ENCODE measurements around the gene BUB3. TPM values are rescaled to one million over a fixed set of nuclear protein-coding genes. Genes with fewer than 3 reads are reported as not detected.

Gene BUB3
- polyA plus RNA-seq, 2 of the 4 experiments (the other 2 are of a cell fraction) = 216 to 229 TPM

DNA sequence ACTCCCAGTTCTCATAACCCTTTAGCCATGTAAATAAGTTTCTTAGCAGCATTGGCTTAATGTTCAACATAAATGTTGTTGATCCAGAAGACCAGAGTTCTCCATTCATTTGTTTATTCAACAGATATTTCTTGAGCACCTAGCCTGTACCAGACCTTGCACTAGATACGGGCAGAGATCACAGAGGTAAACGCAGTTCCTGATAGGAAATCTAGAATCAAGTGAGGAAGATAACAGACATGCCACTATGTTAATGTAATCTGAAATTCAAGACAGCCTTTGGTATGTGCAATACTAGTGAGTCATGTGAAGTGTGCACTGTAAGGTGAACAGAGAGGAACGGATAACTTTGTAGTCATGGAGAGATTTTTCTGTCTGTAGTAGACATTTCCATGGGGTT lies 3.0 kb downstream of the BUB3 start:
- Histone ChIP-seq H3K4me3 (peak overlapping the region; percentile 19; the same call in 1 of the 3 replicates), H3K9me3 (no peaks in the 10 kb centered on the region), H3K4me1 (peaks cover 45% of the 10 kb centered on the region), H3K4me2 (peak overlapping the region; percentile 80), H3K27ac (no peak overlapping the region)
- WGBS (ENCODE audit: missing lambda C conversion rate) = 53% methylated on average over 3 of the region's 3 CpGs
- ChIA-PET POLR2A (no interaction called here), CTCF (interaction anchor here (1.0 to 1.2 kb wide), 2 partner anchors 24 to 224 kb away, joined by 3 to 4 read pairs; no protein-coding TSS in a partner anchor)
- FAIRE-seq = no peak
- no peak for ATAC-seq
- TF ChIP-seq HOXB13 (CRISPR knock-in tag; IDR thresholded peaks at IDR 0.05; ENCODE audit: low read depth) = no peak
- TF ChIP-seq MAX (IDR thresholded peaks at IDR 0.05) = no peak
- peak in 1 of 2 experiments; percentile 32; a peak in 1 of 4 replicates for TF ChIP-seq CEBPB (IDR thresholded peaks at IDR 0.05)
- TF ChIP-seq, protein P1, sequence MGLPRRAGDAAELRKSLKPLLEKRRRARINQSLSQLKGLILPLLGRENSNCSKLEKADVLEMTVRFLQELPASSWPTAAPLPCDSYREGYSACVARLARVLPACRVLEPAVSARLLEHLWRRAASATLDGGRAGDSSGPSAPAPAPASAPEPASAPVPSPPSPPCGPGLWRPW (IDR thresholded peaks at IDR 0.05) = no peak
- TF ChIP-seq EHMT2 (IDR thresholded peaks at IDR 0.05; ENCODE audit: low read depth) = no peak
- TF ChIP-seq FOSL2 (IDR thresholded peaks at IDR 0.05) = no peak
- TF ChIP-seq FOSL2 (CRISPR knock-in tag; IDR thresholded peaks at IDR 0.05) = peak; percentile 44; the same call in 1 of the 2 replicates
- no peak for DNase-seq (ENCODE audit: low read depth in 1 of 2, low spot score in 1 of 2)

DNA sequence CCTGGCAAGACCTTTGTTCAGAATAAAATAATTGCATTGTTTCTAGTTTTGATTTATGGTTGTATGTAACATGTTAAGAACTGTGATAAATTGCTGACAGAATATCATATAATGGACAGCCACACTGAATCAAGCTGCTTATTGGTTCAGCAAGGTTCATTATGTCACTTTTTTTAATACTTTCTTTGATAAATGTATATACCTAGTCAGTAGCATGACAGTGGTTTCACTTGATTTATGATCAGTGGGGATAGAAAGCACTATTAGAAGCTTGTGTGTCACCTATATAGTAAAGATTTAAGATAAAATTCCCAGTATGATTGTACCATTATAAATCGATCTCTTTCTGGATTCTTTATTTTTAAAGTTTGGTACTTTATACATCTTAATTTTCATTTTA lies 4.5 kb downstream of the BUB3 start:
- POLR2A ChIA-PET = no interaction called here
- Histone ChIP-seq H3K4me1 (peaks cover 45% of the 10 kb centered on the region), H3K9me3 (no peaks in the 10 kb centered on the region), H3K4me2 (peak overlapping the region; percentile 16; the same call in 1 of the 3 replicates), H3K27ac (no peak overlapping the region), H3K4me3 (no peak overlapping the region)
- no peak for DNase-seq (ENCODE audit: low read depth in 1 of 2, low spot score in 1 of 2)
- ATAC-seq = no peak
- no peak for FAIRE-seq
- CTCF ChIA-PET = interaction anchor here (1.2 to 1.4 kb wide), 2 partner anchors 19 to 25 kb away, joined by 3 to 6 read pairs; no protein-coding TSS in a partner anchor
- TF ChIP-seq ZSCAN20 (CRISPR knock-in tag; IDR thresholded peaks at IDR 0.05) = no peak
- TF ChIP-seq EP300 (IDR thresholded peaks at IDR 0.05) = no peak
- TF ChIP-seq USF2 (IDR thresholded peaks at IDR 0.05) = no peak
- TF ChIP-seq KDM1A (IDR thresholded peaks at IDR 0.05; ENCODE audit: low read depth) = no peak
- TF ChIP-seq MYC (IDR thresholded peaks at IDR 0.05; ENCODE audit: borderline replicate concordance, low read length) = no peak
- no peak for TF ChIP-seq SREBF2 (IDR thresholded peaks at IDR 0.05)
- TF ChIP-seq CHD4 (IDR thresholded peaks at IDR 0.05; ENCODE audit: borderline replicate concordance) = no peak
- no peak for TF ChIP-seq JUNB (IDR thresholded peaks at IDR 0.05)
- TF ChIP-seq REST (IDR thresholded peaks at IDR 0.05) = no peak
- no peak for TF ChIP-seq MAX (IDR thresholded peaks at IDR 0.05)
- TF ChIP-seq CEBPB (IDR thresholded peaks at IDR 0.05) = no peak
- TF ChIP-seq, protein P2, sequence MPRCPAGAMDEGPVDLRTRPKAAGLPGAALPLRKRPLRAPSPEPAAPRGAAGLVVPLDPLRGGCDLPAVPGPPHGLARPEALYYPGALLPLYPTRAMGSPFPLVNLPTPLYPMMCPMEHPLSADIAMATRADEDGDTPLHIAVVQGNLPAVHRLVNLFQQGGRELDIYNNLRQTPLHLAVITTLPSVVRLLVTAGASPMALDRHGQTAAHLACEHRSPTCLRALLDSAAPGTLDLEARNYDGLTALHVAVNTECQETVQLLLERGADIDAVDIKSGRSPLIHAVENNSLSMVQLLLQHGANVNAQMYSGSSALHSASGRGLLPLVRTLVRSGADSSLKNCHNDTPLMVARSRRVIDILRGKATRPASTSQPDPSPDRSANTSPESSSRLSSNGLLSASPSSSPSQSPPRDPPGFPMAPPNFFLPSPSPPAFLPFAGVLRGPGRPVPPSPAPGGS (IDR thresholded peaks at IDR 0.05) = no peak
- TF ChIP-seq FOSB (CRISPR knock-in tag; IDR thresholded peaks at IDR 0.05) = no peak
- TF ChIP-seq, protein P3, sequence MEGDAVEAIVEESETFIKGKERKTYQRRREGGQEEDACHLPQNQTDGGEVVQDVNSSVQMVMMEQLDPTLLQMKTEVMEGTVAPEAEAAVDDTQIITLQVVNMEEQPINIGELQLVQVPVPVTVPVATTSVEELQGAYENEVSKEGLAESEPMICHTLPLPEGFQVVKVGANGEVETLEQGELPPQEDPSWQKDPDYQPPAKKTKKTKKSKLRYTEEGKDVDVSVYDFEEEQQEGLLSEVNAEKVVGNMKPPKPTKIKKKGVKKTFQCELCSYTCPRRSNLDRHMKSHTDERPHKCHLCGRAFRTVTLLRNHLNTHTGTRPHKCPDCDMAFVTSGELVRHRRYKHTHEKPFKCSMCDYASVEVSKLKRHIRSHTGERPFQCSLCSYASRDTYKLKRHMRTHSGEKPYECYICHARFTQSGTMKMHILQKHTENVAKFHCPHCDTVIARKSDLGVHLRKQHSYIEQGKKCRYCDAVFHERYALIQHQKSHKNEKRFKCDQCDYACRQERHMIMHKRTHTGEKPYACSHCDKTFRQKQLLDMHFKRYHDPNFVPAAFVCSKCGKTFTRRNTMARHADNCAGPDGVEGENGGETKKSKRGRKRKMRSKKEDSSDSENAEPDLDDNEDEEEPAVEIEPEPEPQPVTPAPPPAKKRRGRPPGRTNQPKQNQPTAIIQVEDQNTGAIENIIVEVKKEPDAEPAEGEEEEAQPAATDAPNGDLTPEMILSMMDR (IDR thresholded peaks at IDR 0.05) = no peak
- TF ChIP-seq HEYL (CRISPR knock-in tag; IDR thresholded peaks at IDR 0.05) = no peak
- TF ChIP-seq PBX3 (IDR thresholded peaks at IDR 0.05) = no peak
- WGBS (ENCODE audit: missing lambda C conversion rate) = 91% methylated on average over 1 of the region's 1 CpG
